Endothelial cell of umbilical vein (primary cell): ENCODE measurements around the gene C11orf24. TPM values are rescaled to one million over a fixed set of nuclear protein-coding genes. Genes with fewer than 3 reads are reported as not detected.

Source experiments
- BruUV-seq: library from RNA; stranded (reverse); fragments of 400-500 nt; replicated peaks from 2 replicates; lab custom pipeline; 2021; lab: Mats Ljungman, UMichigan
- CTCF ChIA-PET: fragments of 300-600, 350-600 bp; sonication (Branson Sonifier 250); formaldehyde crosslinking; loops from one replicate; lab custom pipeline; 2021; ENCODE audit warnings: antibody characterized with exemption, inconsistent platforms; lab: Charles Lee
- POLR2A ChIA-PET: fragments of 300-600, 350-600 bp; sonication (Branson Sonifier 250); formaldehyde crosslinking; loops from one replicate; lab custom pipeline; 2021; ENCODE audit warnings: antibody characterized with exemption, inconsistent platforms; lab: Charles Lee
- DNase-seq: peaks from one replicate; pipeline ENCODE4 v3.0.0-alpha.2; 2011; ENCODE audit warnings: low read depth, low spot score
- FAIRE-seq: peaks from 2 replicates; lab custom pipeline; 2011; peaks lifted over from hg19 to GRCh38; lab: Jason Lieb, UNC
- H2AFZ ChIP-seq: 2 replicates; pipeline ENCODE4 v1.6.0; 2012; ENCODE audit warnings: low read depth, low read length, control low read depth, inconsistent platforms
- H3K27ac ChIP-seq: 2 replicates; pipeline ENCODE4 v1.5.1; 2011; ENCODE audit warnings: low read depth, mild to moderate bottlenecking, control low read depth, low read length, moderate library complexity; ENCODE audit not compliant: insufficient read depth
- H3K27me3 ChIP-seq, 2 experiments: 2 replicates each; pipeline versions ENCODE4 v1.6.0 to v1.6.1; 2011; ENCODE audit warnings: low read length in 2 of 2, mixed read lengths in 1 of 2; ENCODE audit not compliant: control insufficient read depth in 2 of 2, insufficient read depth in 2 of 2
- H3K36me3 ChIP-seq, 2 experiments: 2 replicates in 1 of 2; 3 replicates in 1 of 2; pipeline ENCODE4 v1.5.1; 2011; ENCODE audit warnings: low read length in 2 of 2, mild to moderate bottlenecking in 1 of 2, moderate library complexity in 1 of 2; ENCODE audit not compliant: control insufficient read depth in 2 of 2, insufficient read depth in 2 of 2; ENCODE audit errors: extremely low read depth in 1 of 2
- H3K4me1 ChIP-seq: 3 replicates; pipeline ENCODE4 v1.5.1; 2011; ENCODE audit warnings: mild to moderate bottlenecking, low read length; ENCODE audit not compliant: control insufficient read depth, insufficient read depth; ENCODE audit errors: extremely low read depth
- H3K4me2 ChIP-seq: 2 replicates; pipeline ENCODE4 v1.6.1; 2011; ENCODE audit warnings: low read length, control low read depth, mixed read lengths; ENCODE audit not compliant: insufficient read depth
- H3K4me3 ChIP-seq, 3 experiments: fragments of 200-600 bp in 1 of 3; sonication (generic), shearing (Covaris generic) in 1 of 3; replicated peaks in 1 of 3; 2 replicates each; pipeline ENCODE4 v1.5.1; 2011 to 2016; ENCODE audit warnings: control low read depth in 3 of 3, low read length in 3 of 3, mild to moderate bottlenecking in 2 of 3, inconsistent platforms in 1 of 3, low read depth in 1 of 3, moderate library complexity in 1 of 3; ENCODE audit not compliant: insufficient read depth in 1 of 3
- H3K79me2 ChIP-seq: 2 replicates; pipeline ENCODE4 v1.6.0; 2012; ENCODE audit warnings: low read length, inconsistent platforms; ENCODE audit not compliant: control insufficient read depth, insufficient read depth
- H3K9ac ChIP-seq: replicated peaks from 2 replicates; pipeline ENCODE3; 2011; ENCODE audit warnings: low read length, control low read depth; ENCODE audit not compliant: insufficient read depth; ENCODE audit errors: extremely low read depth
- H3K9me1 ChIP-seq: replicated peaks from 3 replicates; pipeline ENCODE4 v1.6.0; 2011; ENCODE audit warnings: mild to moderate bottlenecking, low read length; ENCODE audit not compliant: control insufficient read depth, insufficient read depth; ENCODE audit errors: extremely low read depth
- H3K9me3 ChIP-seq: replicated peaks from 2 replicates; pipeline ENCODE4 v1.5.1; 2012; ENCODE audit warnings: low read length, inconsistent platforms; ENCODE audit not compliant: control insufficient read depth, insufficient read depth
- H4K20me1 ChIP-seq: replicated peaks from 2 replicates; pipeline ENCODE3; 2011; ENCODE audit warnings: mild to moderate bottlenecking, low read length; ENCODE audit not compliant: control insufficient read depth, insufficient read depth; ENCODE audit errors: extremely low read depth
- CTCF ChIP-seq, 2 donors: IDR thresholded peaks; 1 replicate in 1 of 2; 2 replicates in 1 of 2; pipeline ENCODE4 v1.5.1; 2011; ENCODE audit warnings: low read length in 2 of 2, mild to moderate bottlenecking in 2 of 2, moderate library complexity in 2 of 2, control low read depth in 1 of 2, inconsistent platforms in 1 of 2, low read depth in 1 of 2; ENCODE audit not compliant: insufficient read depth in 1 of 2; ENCODE audit errors: extremely low read depth in 1 of 2
- EZH2 ChIP-seq: IDR thresholded peaks from 2 replicates; pipeline ENCODE4 v1.6.1; 2012; ENCODE audit warnings: borderline replicate concordance, low read depth, mild to moderate bottlenecking, moderate library complexity, low read length, inconsistent platforms; ENCODE audit not compliant: severe bottlenecking
- FOS ChIP-seq: IDR thresholded peaks from 2 replicates; pipeline ENCODE4 v1.6.1; 2011; ENCODE audit warnings: mild to moderate bottlenecking, low read length, moderate library complexity, borderline replicate concordance; ENCODE audit not compliant: insufficient read depth
- GATA2 ChIP-seq: IDR thresholded peaks from 2 replicates; pipeline ENCODE4 v1.7.0; 2011; ENCODE audit warnings: low read depth, mild to moderate bottlenecking, moderate library complexity, mixed read lengths, low read length; ENCODE audit not compliant: insufficient read length, insufficient read depth
- JUN ChIP-seq: IDR thresholded peaks from 2 replicates; pipeline ENCODE4 v1.6.1; 2011; ENCODE audit warnings: borderline replicate concordance, low read depth; ENCODE audit not compliant: insufficient read length, insufficient read depth
- MYC ChIP-seq: IDR thresholded peaks from one replicate; pipeline ENCODE4 v1.6.1; 2011; ENCODE audit warnings: mild to moderate bottlenecking, low read depth, low read length
- POLR2A ChIP-seq: IDR thresholded peaks from 2 replicates; pipeline ENCODE4 v1.6.1; 2012; ENCODE audit warnings: low read depth, mild to moderate bottlenecking, control low read depth, low read length
- POLR2AphosphoS5 ChIP-seq: IDR thresholded peaks from 2 replicates; pipeline ENCODE4 v1.6.1; 2012; ENCODE audit warnings: low read depth, mild to moderate bottlenecking, control low read depth, low read length, moderate library complexity; ENCODE audit not compliant: insufficient read depth
- dilution Hi-C: fragments of 300-500 bp; cut with MboI; formaldehyde crosslinking; loops from one replicate; pipeline ENCODE4 v1.15.0; 2019; ENCODE audit warnings: low sequenced_read_pairs; ENCODE audit not compliant: extremely low pct_ligation_motif_present
- intact Hi-C: fragments of 100-400 bp; cut with micrococcal nuclease; formaldehyde crosslinking; loops from one replicate; pipeline ENCODE4 v1.10.0; 2022
- polyA plus RNA-seq, 4 experiments: library from polyadenylated mRNA; depleted of rRNA in 3 of 4; stranded (reverse) in 3 of 4; unstranded in 1 of 4; fragments of >200 nt; gene quantifications; 2 replicates each; pipeline versions ENCODE4 v1.2.1 to v1.2.3, GENCODE V29; 2011 to 2012; ENCODE audit warnings: missing spikeins in 1 of 4
- total RNA-seq: library from RNA; stranded (reverse); gene quantifications from 2 replicates; pipeline ENCODE4 v1.2.3, GENCODE V29; 2021
- TF ChIP-seq, protein P1 (sequence below): IDR thresholded peaks from 2 replicates; pipeline ENCODE4 v1.6.1; 2011; ENCODE audit not compliant: insufficient read depth, insufficient read length

The C11orf24 gene
- total and polyA plus RNA-seq, 2 donors (not counting 3 experiments of a cell fraction or from before 2014, with no cell fraction given), result 26.4 to 34.1 TPM

GRCh38 chr11:68263444-68264035 is 8.2 kb downstream of the C11orf24 start:
- DNase-seq (no peak), FAIRE-seq (no peak)
- intact Hi-C loops (no loop called here), dilution Hi-C loops (no loop called here)
- Histone ChIP-seq H3K9me3 (no peaks in the 10 kb centered on the region), H3K4me1 (no peaks in the 10 kb centered on the region), H3K4me3 (no peak overlapping the region), H3K4me2 (no peak overlapping the region), H3K27ac (no peak overlapping the region), H3K79me2 (no peaks in the 10 kb centered on the region), H3K9me1 (no peaks in the 10 kb centered on the region), H2AFZ (no peak overlapping the region), H3K9ac (no peak overlapping the region), H3K36me3 (peaks cover 0 to 20% of the 10 kb centered on the region in 2 experiments), H3K27me3 (no peaks in the 10 kb centered on the region), H4K20me1 (no peaks in the 10 kb centered on the region)
- ChIA-PET POLR2A (no interaction called here), CTCF (no interaction called here)
- BruUV-seq, result no TSS peak
- TF ChIP-seq CTCF (IDR thresholded peaks at IDR 0.05; ENCODE audit: extremely low read depth in 1 of 2, insufficient read depth in 1 of 2, low read depth in 1 of 2, low read length in 2 of 2) (no peak), GATA2 (no peak), EZH2 (no peak), JUN (no peak), FOS (no peak), MYC (no peak), POLR2A (no peak), POLR2AphosphoS5 (no peak)
- TF ChIP-seq, protein P1, sequence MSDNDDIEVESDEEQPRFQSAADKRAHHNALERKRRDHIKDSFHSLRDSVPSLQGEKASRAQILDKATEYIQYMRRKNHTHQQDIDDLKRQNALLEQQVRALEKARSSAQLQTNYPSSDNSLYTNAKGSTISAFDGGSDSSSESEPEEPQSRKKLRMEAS, result no peak
